ENCODE measurements around the gene ACYP1.

ACYP1 gene

GRCh38 chr14:75088566-75089373 lies 24.9 kb upstream of the ACYP1 start:
- TF ChIP-seq, protein P1, sequence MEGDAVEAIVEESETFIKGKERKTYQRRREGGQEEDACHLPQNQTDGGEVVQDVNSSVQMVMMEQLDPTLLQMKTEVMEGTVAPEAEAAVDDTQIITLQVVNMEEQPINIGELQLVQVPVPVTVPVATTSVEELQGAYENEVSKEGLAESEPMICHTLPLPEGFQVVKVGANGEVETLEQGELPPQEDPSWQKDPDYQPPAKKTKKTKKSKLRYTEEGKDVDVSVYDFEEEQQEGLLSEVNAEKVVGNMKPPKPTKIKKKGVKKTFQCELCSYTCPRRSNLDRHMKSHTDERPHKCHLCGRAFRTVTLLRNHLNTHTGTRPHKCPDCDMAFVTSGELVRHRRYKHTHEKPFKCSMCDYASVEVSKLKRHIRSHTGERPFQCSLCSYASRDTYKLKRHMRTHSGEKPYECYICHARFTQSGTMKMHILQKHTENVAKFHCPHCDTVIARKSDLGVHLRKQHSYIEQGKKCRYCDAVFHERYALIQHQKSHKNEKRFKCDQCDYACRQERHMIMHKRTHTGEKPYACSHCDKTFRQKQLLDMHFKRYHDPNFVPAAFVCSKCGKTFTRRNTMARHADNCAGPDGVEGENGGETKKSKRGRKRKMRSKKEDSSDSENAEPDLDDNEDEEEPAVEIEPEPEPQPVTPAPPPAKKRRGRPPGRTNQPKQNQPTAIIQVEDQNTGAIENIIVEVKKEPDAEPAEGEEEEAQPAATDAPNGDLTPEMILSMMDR (conservative IDR thresholded peaks at IDR 0.05; ENCODE audit: control insufficient read depth, insufficient read depth, low read depth, low read length), result peak; percentile 80
- peak; percentile 63 for DNase-seq (ENCODE audit: low read depth)
- no peak overlapping the region for H3K4me3 ChIP-seq (ENCODE audit: control insufficient read depth, low read depth, low read length)

GRCh38 chr14:75088153-75088552 lies 24.3 kb upstream of the ACYP1 start:
- H3K4me3 ChIP-seq (ENCODE audit: control insufficient read depth, low read depth, low read length), result no peak overlapping the region
- DNase-seq (ENCODE audit: low read depth), result no peak
- TF ChIP-seq, protein P1 (conservative IDR thresholded peaks at IDR 0.05; ENCODE audit: control insufficient read depth, insufficient read depth, low read depth, low read length), result no peak

- H3K4me3 ChIP-seq (ENCODE audit: control insufficient read depth, low read depth, low read length), result no peak overlapping the region
- TF ChIP-seq, protein P1 (conservative IDR thresholded peaks at IDR 0.05; ENCODE audit: control insufficient read depth, insufficient read depth, low read depth, low read length), result no peak
- no peak for DNase-seq (ENCODE audit: low read depth)
Measured at GRCh38 chr14:75084513-75084912, 20.7 kb upstream of the ACYP1 start.

GRCh38 chr14:75083271-75083670 lies 19.4 kb upstream of the ACYP1 start:
- no peak overlapping the region for H3K4me3 ChIP-seq (ENCODE audit: control insufficient read depth, low read depth, low read length)
- TF ChIP-seq, protein P1 (conservative IDR thresholded peaks at IDR 0.05; ENCODE audit: control insufficient read depth, insufficient read depth, low read depth, low read length), result no peak
- DNase-seq (ENCODE audit: low read depth), result no peak

DNA sequence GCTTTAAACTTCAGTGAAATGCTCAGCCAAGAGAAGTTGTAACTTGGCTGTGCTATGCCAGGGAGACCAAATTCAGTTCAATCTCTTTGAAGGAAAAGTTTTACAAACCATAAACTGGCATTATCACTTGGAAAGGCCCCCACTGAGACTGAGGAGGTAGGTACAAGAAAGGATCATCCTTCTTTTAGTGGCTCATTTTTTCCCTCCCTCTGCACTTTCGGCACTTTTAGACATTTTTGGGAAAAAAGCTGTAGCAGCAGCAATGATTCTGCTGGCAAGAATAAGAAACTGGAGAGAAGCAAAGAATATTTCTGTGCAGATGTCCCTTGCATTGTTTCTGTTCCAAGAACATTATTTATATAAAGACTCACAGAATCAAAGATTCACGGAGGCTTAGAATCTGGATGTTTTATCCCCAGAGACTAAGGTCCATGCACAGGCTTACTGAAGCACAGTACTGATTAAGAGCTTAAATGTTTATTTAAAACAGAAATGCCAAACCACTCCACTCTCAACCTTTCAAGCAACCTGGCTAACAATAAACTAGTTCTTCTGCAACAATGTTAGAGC lies 17.9 kb upstream of the ACYP1 start:
- no peak overlapping the region for H3K4me3 ChIP-seq (ENCODE audit: control insufficient read depth, low read depth, low read length)
- TF ChIP-seq, protein P1 (conservative IDR thresholded peaks at IDR 0.05; ENCODE audit: control insufficient read depth, insufficient read depth, low read depth, low read length), result no peak
- no peak for DNase-seq (ENCODE audit: low read depth)

DNA sequence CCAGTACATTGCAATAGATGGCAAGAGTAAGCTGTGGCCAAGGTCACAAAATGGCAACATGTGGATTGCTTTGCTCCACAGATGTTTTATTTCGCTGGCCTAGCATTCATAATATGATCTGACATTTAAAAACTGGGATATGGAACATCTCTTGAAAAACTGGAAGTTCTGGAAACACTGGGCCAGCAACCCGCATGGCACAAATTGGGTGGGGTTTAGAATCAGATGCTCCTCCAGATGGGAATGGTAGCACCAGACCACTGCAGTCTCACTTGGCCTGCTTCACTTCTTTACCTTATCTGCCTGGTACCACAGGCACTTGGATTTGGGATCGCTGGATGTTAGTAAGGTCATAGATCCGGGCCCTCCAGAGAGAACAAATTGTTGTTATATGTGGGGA lies 15.7 kb upstream of the ACYP1 start:
- TF ChIP-seq, protein P1 (conservative IDR thresholded peaks at IDR 0.05; ENCODE audit: control insufficient read depth, insufficient read depth, low read depth, low read length), result no peak
- H3K4me3 ChIP-seq (ENCODE audit: control insufficient read depth, low read depth, low read length), result no peak overlapping the region
- no peak for DNase-seq (ENCODE audit: low read depth)

Measured in fibroblast of mammary gland (primary cell).